HL-60 (cell line): ENCODE data around the gene IRS1.

ENCODE experiments used
- CTCF ChIP-seq: IDR thresholded peaks from one replicate; pipeline ENCODE4 v1.5.1; 2011; ENCODE audit warnings: low read length, control low read depth, inconsistent platforms; ENCODE audit not compliant: insufficient read depth
- POLR2AphosphoS5 ChIP-seq: IDR thresholded peaks from 2 replicates; pipeline ENCODE4 v1.6.1; 2012; ENCODE audit warnings: low read depth

- TF ChIP-seq POLR2AphosphoS5 (no peak), CTCF (no peak)
Observed at GRCh38 chr2:226738821-226739544, 60.6 kb downstream of the IRS1 start.
